ENCODE data around the gene LDLRAD3.

LDLRAD3 gene

GRCh38 chr11:36002196-36002595 lies 58.3 kb downstream of the LDLRAD3 start:
- DNase-seq (ENCODE audit: extremely low read depth, low read depth) = no peak
- TF ChIP-seq CTCF (IDR thresholded peaks at IDR 0.05; ENCODE audit: low read depth, low read length) = no peak

GRCh38 chr11:36002796-36003195 lies 58.9 kb downstream of the LDLRAD3 start:
- no peak for TF ChIP-seq CTCF (IDR thresholded peaks at IDR 0.05; ENCODE audit: low read depth, low read length)

GRCh38 chr11:36006556-36006955 lies 62.7 kb downstream of the LDLRAD3 start:
- DNase-seq (ENCODE audit: extremely low read depth, low read depth) = no peak
- no peak for TF ChIP-seq CTCF (IDR thresholded peaks at IDR 0.05; ENCODE audit: low read depth, low read length)

More at GRCh38 chr11:36002796-36003195, 58.9 kb downstream of the LDLRAD3 start:
- DNase-seq (ENCODE audit: extremely low read depth, low read depth) = no peak

GRCh38 chr11:36007127-36007655 lies 63.3 kb downstream of the LDLRAD3 start:
- no peak for TF ChIP-seq CTCF (IDR thresholded peaks at IDR 0.05; ENCODE audit: low read depth, low read length)
- no peak for DNase-seq (ENCODE audit: extremely low read depth, low read depth)

GRCh38 chr11:36008584-36008983 lies 64.7 kb downstream of the LDLRAD3 start:
- no peak for TF ChIP-seq CTCF (IDR thresholded peaks at IDR 0.05; ENCODE audit: low read depth, low read length)
- DNase-seq (ENCODE audit: extremely low read depth, low read depth) = no peak

GRCh38 chr11:36009473-36009872 lies 65.6 kb downstream of the LDLRAD3 start:
- TF ChIP-seq CTCF (IDR thresholded peaks at IDR 0.05; ENCODE audit: low read depth, low read length) = no peak
- DNase-seq (ENCODE audit: extremely low read depth, low read depth) = peak; percentile 28

- TF ChIP-seq CTCF (IDR thresholded peaks at IDR 0.05; ENCODE audit: low read depth, low read length) = no peak
- no peak for DNase-seq (ENCODE audit: extremely low read depth, low read depth)
Observed at GRCh38 chr11:36010010-36010740, 66.3 kb downstream of the LDLRAD3 start.
